GM23338 (cell line): ENCODE results near the gene MYADM. TPM values are rescaled to one million over a fixed set of nuclear protein-coding genes. Genes with fewer than 3 reads are reported as not detected.
A peak's percentile ranks its signal among the peaks of the same experiment; 100 is the strongest.

ENCODE experiments used
- ATAC-seq: fragments of 200-7000 bp; cut with Tn5 transposase; 3 replicates; pipeline ENCODE4 v1.9.1; 2020
- DNase-seq: peaks from one replicate; pipeline ENCODE4 v3.0.0-alpha.2; 2015; ENCODE audit warnings: low spot score
- H2AFZ ChIP-seq: fragments of 200-600 bp; sonication (generic); 2 replicates; pipeline ENCODE4 v1.8.0; 2016; ENCODE audit warnings: antibody characterized with exemption, mild to moderate bottlenecking, moderate library complexity
- H3F3A ChIP-seq: fragments of 200-600 bp; sonication (generic); replicated peaks from 2 replicates; pipeline ENCODE4 v1.8.0; 2017; ENCODE audit warnings: antibody characterized with exemption, mixed run types, low read depth
- H3K27ac ChIP-seq: fragments of 200-600 bp; sonication (generic); 2 replicates; pipeline ENCODE4 v1.6.1; 2016; ENCODE audit warnings: low read depth
- H3K27me3 ChIP-seq: fragments of 200-600 bp; sonication (generic); 2 replicates; pipeline ENCODE4 v1.8.0; 2016; ENCODE audit warnings: mild to moderate bottlenecking, mixed run types, moderate library complexity; ENCODE audit not compliant: insufficient read depth
- H3K36me3 ChIP-seq: fragments of 200-600 bp; sonication (generic); 2 replicates; pipeline ENCODE4 v1.8.0; 2016; ENCODE audit warnings: mild to moderate bottlenecking; ENCODE audit not compliant: insufficient read depth
- H3K4me1 ChIP-seq: fragments of 200-600 bp; sonication (generic); 2 replicates; pipeline ENCODE4 v1.8.0; 2016; ENCODE audit warnings: mild to moderate bottlenecking, moderate library complexity; ENCODE audit not compliant: insufficient read depth
- H3K4me2 ChIP-seq: fragments of 200-600 bp; sonication (generic); 2 replicates; pipeline ENCODE4 v1.7.1; 2017; ENCODE audit warnings: mixed run types
- H3K4me3 ChIP-seq: fragments of 200-600 bp; sonication (generic); 2 replicates; pipeline ENCODE4 v1.6.1; 2016; ENCODE audit warnings: mixed run types
- H3K79me2 ChIP-seq: fragments of 200-600 bp; sonication (generic); replicated peaks from 2 replicates; pipeline ENCODE4 v1.8.0; 2017; ENCODE audit warnings: mild to moderate bottlenecking; ENCODE audit not compliant: insufficient read depth
- H3K9me2 ChIP-seq: fragments of 200-600 bp; sonication (generic); 2 replicates; pipeline ENCODE4 v1.8.0; 2017; ENCODE audit not compliant: insufficient read depth
- H4K20me1 ChIP-seq: fragments of 200-600 bp; sonication (generic); replicated peaks from 2 replicates; pipeline ENCODE4 v1.8.0; 2017; ENCODE audit warnings: mild to moderate bottlenecking; ENCODE audit not compliant: insufficient read depth
- H3K27ac Mint-ChIP-seq: 2 replicates; pipeline ENCODE4 v1.8.0; 2020; ENCODE audit warnings: inconsistent platforms, mild to moderate bottlenecking, moderate library complexity, mixed read lengths
- H3K27me3 Mint-ChIP-seq: 3 replicates; pipeline ENCODE4 v1.8.0; 2022; ENCODE audit warnings: low read depth, mild to moderate bottlenecking, moderate library complexity, mixed read lengths, inconsistent platforms; ENCODE audit not compliant: insufficient read depth, poor library complexity
- H3K36me3 Mint-ChIP-seq: 3 replicates; pipeline ENCODE4 v1.8.0; 2021; ENCODE audit warnings: low read depth, mild to moderate bottlenecking, inconsistent platforms, moderate library complexity, mixed read lengths
- H3K4me1 Mint-ChIP-seq: 3 replicates; pipeline ENCODE4 v1.8.0; 2020; ENCODE audit warnings: mild to moderate bottlenecking, inconsistent platforms, mixed read lengths
- H3K4me3 Mint-ChIP-seq: 3 replicates; pipeline ENCODE4 v1.8.0; 2021; ENCODE audit warnings: moderate library complexity, mild to moderate bottlenecking, inconsistent platforms, mixed read lengths
- H3K9me3 Mint-ChIP-seq: 3 replicates; pipeline ENCODE4 v1.8.0; 2020; ENCODE audit warnings: moderate library complexity, mild to moderate bottlenecking, inconsistent platforms, mixed read lengths
- CREB1 ChIP-seq: fragments of 250-450 bp; sonication (Bioruptor Pico); IDR thresholded peaks from 2 replicates; pipeline ENCODE4 v1.5.0; 2020; ENCODE audit warnings: low read depth, mild to moderate bottlenecking, moderate library complexity
- EZH2phosphoT487 ChIP-seq: fragments of 200-600 bp; sonication (generic); IDR thresholded peaks from one replicate; pipeline ENCODE4 v1.8.1; 2018; ENCODE audit warnings: antibody characterized with exemption; ENCODE audit not compliant: unreplicated experiment
- JUNB ChIP-seq: IDR thresholded peaks from one replicate; pipeline ENCODE4 v1.6.1; 2016; ENCODE audit warnings: antibody characterized with exemption; ENCODE audit not compliant: unreplicated experiment
- NANOG ChIP-seq: IDR thresholded peaks from 2 replicates; pipeline ENCODE4 v1.6.1; 2016; ENCODE audit warnings: antibody characterized with exemption, borderline replicate concordance
- POLR2AphosphoS5 ChIP-seq: IDR thresholded peaks from 2 replicates; pipeline ENCODE4 v1.6.1; 2016; ENCODE audit warnings: antibody characterized with exemption, low read depth
- polyA plus RNA-seq: library from polyadenylated mRNA; unstranded; fragments of >200 nt; fragmentation: Nextera tagmentation; extraction: Ambion mirVana; gene quantifications from 2 replicates; pipeline ENCODE4 v1.2.1, GENCODE V29; 2016
- total RNA-seq: library from RNA; depleted of rRNA; stranded (reverse); fragments of >200 nt; shearing (Covaris generic); gene quantifications from 2 replicates; pipeline ENCODE4 v1.2.3, GENCODE V29; 2014
- TF ChIP-seq, protein P1 (sequence below), 2 experiments: fragments of 200-600 bp in 1 of 2; sonication (generic) in 1 of 2; conservative IDR thresholded peaks; 2 replicates each; pipeline versions ENCODE4 v1.5.1 to v1.6.1; 2016 to 2017; ENCODE audit warnings: antibody characterized with exemption in 2 of 2, low read depth in 2 of 2, mild to moderate bottlenecking in 2 of 2, moderate library complexity in 1 of 2
- TF ChIP-seq, protein P2 (sequence below): IDR thresholded peaks from 2 replicates; pipeline ENCODE4 v1.6.1; 2016; ENCODE audit warnings: antibody characterized with exemption
- TF ChIP-seq, protein P3 (sequence below): fragments of 250-450 bp; sonication (Bioruptor Pico); IDR thresholded peaks from 2 replicates; pipeline ENCODE4 v1.5.0; 2020; ENCODE audit warnings: mild to moderate bottlenecking, moderate library complexity

MYADM gene
- total and polyA plus RNA-seq, 2 experiments from 2014 or later, result 49.9 to 57.1 TPM

DNA sequence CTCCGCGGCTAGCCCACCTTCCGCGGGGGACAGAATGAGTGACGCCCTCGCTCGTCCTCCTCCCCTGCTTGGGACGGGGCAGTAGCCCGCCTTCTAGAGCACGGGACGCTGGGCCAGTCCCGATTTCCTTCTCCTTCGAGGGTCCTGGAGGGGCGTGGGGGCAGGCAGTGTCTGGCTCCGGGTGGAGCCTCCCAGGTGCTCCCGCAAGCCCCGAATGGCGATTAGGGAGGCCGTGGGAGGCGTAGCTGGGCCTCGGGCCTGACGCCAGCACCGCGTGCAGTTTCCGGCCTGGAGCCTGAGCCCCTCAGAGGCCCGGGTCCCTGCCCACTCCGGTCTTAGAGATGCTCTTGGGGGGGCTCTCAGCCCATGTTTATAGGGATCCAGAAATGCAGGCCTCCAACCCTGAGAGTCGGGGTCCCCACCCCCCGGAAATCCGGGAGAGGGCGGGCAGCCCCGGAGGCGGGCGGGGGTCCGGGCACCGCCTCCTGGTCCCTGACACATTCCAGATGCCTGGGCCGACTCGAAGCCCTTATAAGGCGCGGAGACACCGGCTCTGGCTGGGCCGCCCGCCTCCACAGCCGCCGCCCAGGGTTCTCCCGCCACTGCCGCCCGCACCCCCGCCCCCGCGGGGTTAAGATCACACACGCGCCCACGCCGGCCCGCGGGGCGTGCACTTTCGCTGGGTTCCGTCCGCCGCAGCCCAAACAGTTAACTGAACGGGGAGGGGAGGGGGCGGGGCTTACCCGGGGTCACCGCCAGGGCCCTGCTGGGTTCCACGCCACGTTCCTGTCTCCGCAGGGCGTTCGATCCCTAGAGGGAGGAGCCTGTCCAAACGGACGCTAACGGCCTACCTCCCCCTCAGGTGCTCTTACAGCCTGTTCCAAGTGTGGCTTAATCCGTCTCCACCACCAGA, 1.5 kb downstream of the MYADM start:
- peak overlapping the region; percentile 98 for H3K27ac ChIP-seq
- H2AFZ ChIP-seq, result no peak overlapping the region

More for the DNA sequence above, 1.5 kb downstream of the MYADM start:
- Mint-ChIP-seq H3K9me3 (no peaks in the 10 kb centered on the region), H3K27me3 (peaks cover 43% of the 10 kb centered on the region), H3K36me3 (peaks cover 22% of the 10 kb centered on the region), H3K27ac (peak overlapping the region; percentile 62; the same call in 1 of the 2 replicates), H3K4me1 (peaks cover 32% of the 10 kb centered on the region), H3K4me3 (peak overlapping the region; percentile 87)
- Histone ChIP-seq H3K4me3 (peak overlapping the region; percentile 99), H3K9me2 (no peaks in the 10 kb centered on the region), H3K27me3 (no peaks in the 10 kb centered on the region), H3K79me2 (peaks cover 28% of the 10 kb centered on the region), H3K36me3 (peaks cover 11% of the 10 kb centered on the region; the same call in 1 of the 2 replicates), H3K4me2 (peak overlapping the region; percentile 100), H3K4me1 (peaks cover 27% of the 10 kb centered on the region), H3F3A (peaks cover 28% of the 10 kb centered on the region), H4K20me1 (peaks cover 5% of the 10 kb centered on the region)
- no peak for TF ChIP-seq JUNB
- TF ChIP-seq, protein P1, sequence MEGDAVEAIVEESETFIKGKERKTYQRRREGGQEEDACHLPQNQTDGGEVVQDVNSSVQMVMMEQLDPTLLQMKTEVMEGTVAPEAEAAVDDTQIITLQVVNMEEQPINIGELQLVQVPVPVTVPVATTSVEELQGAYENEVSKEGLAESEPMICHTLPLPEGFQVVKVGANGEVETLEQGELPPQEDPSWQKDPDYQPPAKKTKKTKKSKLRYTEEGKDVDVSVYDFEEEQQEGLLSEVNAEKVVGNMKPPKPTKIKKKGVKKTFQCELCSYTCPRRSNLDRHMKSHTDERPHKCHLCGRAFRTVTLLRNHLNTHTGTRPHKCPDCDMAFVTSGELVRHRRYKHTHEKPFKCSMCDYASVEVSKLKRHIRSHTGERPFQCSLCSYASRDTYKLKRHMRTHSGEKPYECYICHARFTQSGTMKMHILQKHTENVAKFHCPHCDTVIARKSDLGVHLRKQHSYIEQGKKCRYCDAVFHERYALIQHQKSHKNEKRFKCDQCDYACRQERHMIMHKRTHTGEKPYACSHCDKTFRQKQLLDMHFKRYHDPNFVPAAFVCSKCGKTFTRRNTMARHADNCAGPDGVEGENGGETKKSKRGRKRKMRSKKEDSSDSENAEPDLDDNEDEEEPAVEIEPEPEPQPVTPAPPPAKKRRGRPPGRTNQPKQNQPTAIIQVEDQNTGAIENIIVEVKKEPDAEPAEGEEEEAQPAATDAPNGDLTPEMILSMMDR (conservative IDR thresholded peaks at IDR 0.05; ENCODE audit: low read depth in 2 of 2), result 0 out of 4 replicates have a peak, but pooled peaks of 1 of the 2 experiments have one; percentile 3
- no peak for TF ChIP-seq NANOG
- TF ChIP-seq EZH2phosphoT487, result no peak
- TF ChIP-seq, protein P2, sequence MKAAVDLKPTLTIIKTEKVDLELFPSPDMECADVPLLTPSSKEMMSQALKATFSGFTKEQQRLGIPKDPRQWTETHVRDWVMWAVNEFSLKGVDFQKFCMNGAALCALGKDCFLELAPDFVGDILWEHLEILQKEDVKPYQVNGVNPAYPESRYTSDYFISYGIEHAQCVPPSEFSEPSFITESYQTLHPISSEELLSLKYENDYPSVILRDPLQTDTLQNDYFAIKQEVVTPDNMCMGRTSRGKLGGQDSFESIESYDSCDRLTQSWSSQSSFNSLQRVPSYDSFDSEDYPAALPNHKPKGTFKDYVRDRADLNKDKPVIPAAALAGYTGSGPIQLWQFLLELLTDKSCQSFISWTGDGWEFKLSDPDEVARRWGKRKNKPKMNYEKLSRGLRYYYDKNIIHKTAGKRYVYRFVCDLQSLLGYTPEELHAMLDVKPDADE, result no peak
- TF ChIP-seq CREB1, result peak; percentile 18; the same call in 1 of the 2 replicates
- peak; percentile 25; the same call in 1 of the 2 replicates for TF ChIP-seq POLR2AphosphoS5
- TF ChIP-seq, protein P3, sequence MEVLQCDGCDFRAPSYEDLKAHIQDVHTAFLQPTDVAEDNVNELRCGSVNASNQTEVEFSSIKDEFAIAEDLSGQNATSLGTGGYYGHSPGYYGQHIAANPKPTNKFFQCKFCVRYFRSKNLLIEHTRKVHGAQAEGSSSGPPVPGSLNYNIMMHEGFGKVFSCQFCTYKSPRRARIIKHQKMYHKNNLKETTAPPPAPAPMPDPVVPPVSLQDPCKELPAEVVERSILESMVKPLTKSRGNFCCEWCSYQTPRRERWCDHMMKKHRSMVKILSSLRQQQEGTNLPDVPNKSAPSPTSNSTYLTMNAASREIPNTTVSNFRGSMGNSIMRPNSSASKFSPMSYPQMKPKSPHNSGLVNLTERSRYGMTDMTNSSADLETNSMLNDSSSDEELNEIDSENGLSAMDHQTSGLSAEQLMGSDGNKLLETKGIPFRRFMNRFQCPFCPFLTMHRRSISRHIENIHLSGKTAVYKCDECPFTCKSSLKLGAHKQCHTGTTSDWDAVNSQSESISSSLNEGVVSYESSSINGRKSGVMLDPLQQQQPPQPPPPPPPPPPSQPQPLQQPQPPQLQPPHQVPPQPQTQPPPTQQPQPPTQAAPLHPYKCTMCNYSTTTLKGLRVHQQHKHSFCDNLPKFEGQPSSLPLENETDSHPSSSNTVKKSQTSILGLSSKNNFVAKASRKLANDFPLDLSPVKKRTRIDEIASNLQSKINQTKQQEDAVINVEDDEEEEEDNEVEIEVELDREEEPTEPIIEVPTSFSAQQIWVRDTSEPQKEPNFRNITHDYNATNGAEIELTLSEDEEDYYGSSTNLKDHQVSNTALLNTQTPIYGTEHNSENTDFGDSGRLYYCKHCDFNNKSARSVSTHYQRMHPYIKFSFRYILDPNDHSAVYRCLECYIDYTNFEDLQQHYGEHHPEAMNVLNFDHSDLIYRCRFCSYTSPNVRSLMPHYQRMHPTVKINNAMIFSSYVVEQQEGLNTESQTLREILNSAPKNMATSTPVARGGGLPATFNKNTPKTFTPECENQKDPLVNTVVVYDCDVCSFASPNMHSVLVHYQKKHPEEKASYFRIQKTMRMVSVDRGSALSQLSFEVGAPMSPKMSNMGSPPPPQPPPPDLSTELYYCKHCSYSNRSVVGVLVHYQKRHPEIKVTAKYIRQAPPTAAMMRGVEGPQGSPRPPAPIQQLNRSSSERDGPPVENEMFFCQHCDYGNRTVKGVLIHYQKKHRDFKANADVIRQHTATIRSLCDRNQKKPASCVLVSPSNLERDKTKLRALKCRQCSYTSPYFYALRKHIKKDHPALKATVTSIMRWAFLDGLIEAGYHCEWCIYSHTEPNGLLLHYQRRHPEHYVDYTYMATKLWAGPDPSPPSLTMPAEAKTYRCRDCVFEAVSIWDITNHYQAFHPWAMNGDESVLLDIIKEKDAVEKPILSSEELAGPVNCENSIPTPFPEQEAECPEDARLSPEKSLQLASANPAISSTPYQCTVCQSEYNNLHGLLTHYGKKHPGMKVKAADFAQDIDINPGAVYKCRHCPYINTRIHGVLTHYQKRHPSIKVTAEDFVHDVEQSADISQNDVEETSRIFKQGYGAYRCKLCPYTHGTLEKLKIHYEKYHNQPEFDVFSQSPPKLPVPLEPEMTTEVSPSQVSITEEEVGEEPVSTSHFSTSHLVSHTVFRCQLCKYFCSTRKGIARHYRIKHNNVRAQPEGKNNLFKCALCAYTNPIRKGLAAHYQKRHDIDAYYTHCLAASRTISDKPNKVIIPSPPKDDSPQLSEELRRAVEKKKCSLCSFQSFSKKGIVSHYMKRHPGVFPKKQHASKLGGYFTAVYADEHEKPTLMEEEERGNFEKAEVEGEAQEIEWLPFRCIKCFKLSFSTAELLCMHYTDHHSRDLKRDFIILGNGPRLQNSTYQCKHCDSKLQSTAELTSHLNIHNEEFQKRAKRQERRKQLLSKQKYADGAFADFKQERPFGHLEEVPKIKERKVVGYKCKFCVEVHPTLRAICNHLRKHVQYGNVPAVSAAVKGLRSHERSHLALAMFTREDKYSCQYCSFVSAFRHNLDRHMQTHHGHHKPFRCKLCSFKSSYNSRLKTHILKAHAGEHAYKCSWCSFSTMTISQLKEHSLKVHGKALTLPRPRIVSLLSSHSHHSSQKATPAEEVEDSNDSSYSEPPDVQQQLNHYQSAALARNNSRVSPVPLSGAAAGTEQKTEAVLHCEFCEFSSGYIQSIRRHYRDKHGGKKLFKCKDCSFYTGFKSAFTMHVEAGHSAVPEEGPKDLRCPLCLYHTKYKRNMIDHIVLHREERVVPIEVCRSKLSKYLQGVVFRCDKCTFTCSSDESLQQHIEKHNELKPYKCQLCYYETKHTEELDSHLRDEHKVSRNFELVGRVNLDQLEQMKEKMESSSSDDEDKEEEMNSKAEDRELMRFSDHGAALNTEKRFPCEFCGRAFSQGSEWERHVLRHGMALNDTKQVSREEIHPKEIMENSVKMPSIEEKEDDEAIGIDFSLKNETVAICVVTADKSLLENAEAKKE (CRISPR knock-in tag), result no peak
- ATAC-seq (peak; percentile 51), DNase-seq (peak; percentile 94)
